H1 (cell line): ENCODE results near the gene GPC1. TPM values are rescaled to one million over a fixed set of nuclear protein-coding genes. Genes with fewer than 3 reads are reported as not detected.

ENCODE experiments used
- ASH2L ChIP-seq: fragments of 200-600, 300-600 bp; sonication (generic); IDR thresholded peaks from one replicate; pipeline ENCODE4 v1.7.1; 2017; ENCODE audit warnings: low read length
- ATF3 ChIP-seq: IDR thresholded peaks from 2 replicates; pipeline ENCODE4 v1.6.1; 2011; ENCODE audit warnings: low read depth, mild to moderate bottlenecking, low read length; ENCODE audit not compliant: insufficient read depth
- CTCF ChIP-seq, 3 experiments: IDR thresholded peaks; 1 replicate in 2 of 3; 2 replicates in 1 of 3; pipeline versions ENCODE4 v1.5.1 to v1.6.1; 2011; ENCODE audit warnings: low read length in 3 of 3, mild to moderate bottlenecking in 3 of 3, inconsistent platforms in 2 of 3, low read depth in 1 of 3, moderate library complexity in 1 of 3; ENCODE audit not compliant: insufficient read depth in 1 of 3; ENCODE audit errors: control extremely low read depth in 1 of 3
- GTF2F1 ChIP-seq: IDR thresholded peaks from 2 replicates; pipeline ENCODE4 v1.6.1; 2012; ENCODE audit warnings: low read depth, low read length, improper control_type of control experiment, borderline replicate concordance
- JUN ChIP-seq: IDR thresholded peaks from 2 replicates; pipeline ENCODE4 v1.6.1; 2011; ENCODE audit warnings: low read depth, mild to moderate bottlenecking, improper control_type of control experiment, low read length
- POU5F1 ChIP-seq: IDR thresholded peaks from 2 replicates; pipeline ENCODE4 v1.6.1; 2011; ENCODE audit warnings: low read depth, mild to moderate bottlenecking, low read length, moderate library complexity
- RAD21 ChIP-seq, 2 experiments: IDR thresholded peaks in 1 of 2; conservative IDR thresholded peaks in 1 of 2; 2 replicates each; pipeline ENCODE4 v1.6.1; 2011; ENCODE audit warnings: low read depth in 2 of 2, low read length in 2 of 2, improper control_type of control experiment in 1 of 2, inconsistent platforms in 1 of 2, mild to moderate bottlenecking in 1 of 2, moderate library complexity in 1 of 2
- polyA plus RNA-seq, 7 experiments: library from polyadenylated mRNA; depleted of rRNA in 3 of 7; stranded (reverse) in 5 of 7; unstranded in 2 of 7; fragments of >200 nt in 5 of 7; fragments of 200-250 nt in 2 of 7; gene quantifications; 1 replicate in 5 of 7; 2 replicates in 1 of 7; 4 replicates in 1 of 7; pipeline versions ENCODE4 v1.2.1 to v1.2.3, GENCODE V29; 2011 to 2013; ENCODE audit warnings: missing spikeins in 2 of 7, mixed read lengths in 2 of 7
- total RNA-seq: library from RNA; stranded (reverse); fragmentation: NEBNext Ultra II Directional; extraction: Animal tissue kit (Norgen Biotek cat#: 25700); gene quantifications from 2 replicates; pipeline ENCODE4 v1.2.1, GENCODE V29; 2021

GPC1 gene
- total and polyA plus RNA-seq, 2 of the 8 experiments (the other 6 are each of a cell fraction or from before 2014, with no cell fraction given), result 21.9 to 28.3 TPM

- TF ChIP-seq ATF3 (no peak), JUN (no peak), GTF2F1 (no peak), POU5F1 (no peak), CTCF (IDR thresholded peaks at IDR 0.05; ENCODE audit: control extremely low read depth in 1 of 3, insufficient read depth in 1 of 3, low read depth in 1 of 3, low read length in 3 of 3) (no peak), RAD21 (IDR thresholded peaks at IDR 0.05 in 1 of 2, conservative IDR thresholded peaks at IDR 0.05 in 1 of 2; ENCODE audit: low read depth in 2 of 2, low read length in 2 of 2) (no peak), ASH2L (no peak)
These were observed 76.1 kb downstream of the GPC1 start (continued) for GRCh38 chr2:240511351-240512108.
